GM13976 (cell line): Measurements from ENCODE around the gene TERB1.

Experiments
- DNase-seq: peaks from one replicate; pipeline ENCODE4 v3.0.0; 2012; ENCODE audit warnings: low spot score
- in situ Hi-C: fragments of 300-500 bp; cut with MboI; formaldehyde crosslinking; loops from one replicate; pipeline ENCODE4 v1.12.0; 2022; ENCODE audit warnings: low sequenced_read_pairs, mixed read lengths, inconsistent platforms; ENCODE audit not compliant: unreplicated experiment
- TF ChIP-seq, protein P1 (sequence below): IDR thresholded peaks from 2 replicates; pipeline ENCODE4 v1.5.1; 2012; ENCODE audit warnings: borderline replicate concordance, mild to moderate bottlenecking; ENCODE audit not compliant: insufficient read depth; ENCODE audit errors: extremely low read depth, missing control alignments, control extremely low read depth

The TERB1 gene

DNA sequence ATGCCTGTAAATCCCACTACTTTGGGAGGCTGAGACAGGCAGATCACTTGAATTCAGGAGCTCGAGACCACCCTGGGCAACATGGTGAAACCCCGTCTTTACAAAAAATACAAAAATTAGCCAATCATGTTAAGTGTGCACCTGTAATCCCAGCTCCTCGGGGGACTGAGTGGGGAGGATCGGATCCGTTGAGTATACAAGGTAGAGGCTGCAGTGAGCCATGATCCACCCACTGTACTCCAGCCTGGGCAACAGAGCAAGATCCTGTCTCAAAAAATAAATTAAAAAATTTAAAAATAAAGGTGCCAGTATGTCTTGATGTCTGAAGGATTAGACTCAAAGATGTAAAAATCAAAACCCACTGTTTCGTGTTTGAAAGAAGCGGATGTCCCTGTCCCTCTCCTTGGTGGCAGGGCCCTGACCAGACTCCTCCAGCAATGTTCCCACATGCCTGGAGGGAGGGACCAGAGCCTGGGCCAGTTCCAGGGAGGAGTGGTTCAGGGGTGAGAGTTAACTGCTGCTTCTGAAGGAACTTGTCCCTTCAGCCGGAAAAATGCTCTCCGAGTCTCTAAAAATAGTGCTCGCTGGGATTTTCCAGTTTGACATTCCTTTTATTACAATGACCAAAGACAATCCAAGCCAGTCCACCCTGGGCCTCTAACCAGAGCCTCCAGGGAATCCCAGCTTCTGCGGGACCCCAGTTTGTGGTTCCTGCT, 95.4 kb downstream of the TERB1 start:
- no peak for DNase-seq
- TF ChIP-seq, protein P1, sequence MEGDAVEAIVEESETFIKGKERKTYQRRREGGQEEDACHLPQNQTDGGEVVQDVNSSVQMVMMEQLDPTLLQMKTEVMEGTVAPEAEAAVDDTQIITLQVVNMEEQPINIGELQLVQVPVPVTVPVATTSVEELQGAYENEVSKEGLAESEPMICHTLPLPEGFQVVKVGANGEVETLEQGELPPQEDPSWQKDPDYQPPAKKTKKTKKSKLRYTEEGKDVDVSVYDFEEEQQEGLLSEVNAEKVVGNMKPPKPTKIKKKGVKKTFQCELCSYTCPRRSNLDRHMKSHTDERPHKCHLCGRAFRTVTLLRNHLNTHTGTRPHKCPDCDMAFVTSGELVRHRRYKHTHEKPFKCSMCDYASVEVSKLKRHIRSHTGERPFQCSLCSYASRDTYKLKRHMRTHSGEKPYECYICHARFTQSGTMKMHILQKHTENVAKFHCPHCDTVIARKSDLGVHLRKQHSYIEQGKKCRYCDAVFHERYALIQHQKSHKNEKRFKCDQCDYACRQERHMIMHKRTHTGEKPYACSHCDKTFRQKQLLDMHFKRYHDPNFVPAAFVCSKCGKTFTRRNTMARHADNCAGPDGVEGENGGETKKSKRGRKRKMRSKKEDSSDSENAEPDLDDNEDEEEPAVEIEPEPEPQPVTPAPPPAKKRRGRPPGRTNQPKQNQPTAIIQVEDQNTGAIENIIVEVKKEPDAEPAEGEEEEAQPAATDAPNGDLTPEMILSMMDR: no peak
- in situ Hi-C loops: no loop called here
